ENCODE measurements around the gene VAV2.

The VAV2 gene

DNA sequence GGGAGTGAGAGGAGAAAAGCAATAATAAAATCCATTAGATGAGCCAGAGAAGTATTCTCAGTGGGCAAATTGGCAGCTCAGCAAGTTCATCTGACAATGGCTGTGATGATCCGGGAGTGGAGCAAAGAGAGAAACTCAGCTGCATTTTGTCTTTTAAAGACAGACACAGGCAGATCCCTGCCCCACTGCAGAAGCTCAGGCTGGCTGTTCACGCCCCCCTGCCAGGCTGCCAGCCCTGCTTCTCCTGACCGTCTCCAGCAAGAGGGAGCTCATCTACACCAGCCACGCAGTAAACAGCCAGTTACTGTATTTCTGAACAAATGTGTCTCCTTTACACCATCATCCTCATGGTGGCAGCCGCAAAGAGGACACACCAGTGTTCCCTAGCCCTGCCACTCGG is 139.7 kb downstream of the VAV2 start:
- ATAC-seq = no peak
- TF ChIP-seq CSDC2 (CRISPR knock-in tag; IDR thresholded peaks at IDR 0.05) (no peak), TOX (CRISPR knock-in tag; IDR thresholded peaks at IDR 0.05; ENCODE audit: borderline replicate concordance) (no peak), ZNF70 (CRISPR knock-in tag; IDR thresholded peaks at IDR 0.05) (no peak), ESRRG (CRISPR knock-in tag; IDR thresholded peaks at IDR 0.05) (no peak), PPARA (CRISPR knock-in tag; IDR thresholded peaks at IDR 0.05; ENCODE audit: borderline replicate concordance) (no peak)

GRCh38 chr9:133851693-133852092 is 140.4 kb downstream of the VAV2 start:
- no peak for TF ChIP-seq GLIS3 (CRISPR knock-in tag; IDR thresholded peaks at IDR 0.05)
- no peak for ATAC-seq

GRCh38 chr9:133850937-133851336 is 141.2 kb downstream of the VAV2 start:
- no peak for ATAC-seq
- TF ChIP-seq ZFP3 (CRISPR knock-in tag; IDR thresholded peaks at IDR 0.05) (no peak), BACH2 (CRISPR knock-in tag; IDR thresholded peaks at IDR 0.05; ENCODE audit: borderline replicate concordance) (no peak), ISL1 (CRISPR knock-in tag; IDR thresholded peaks at IDR 0.05) (no peak), TOX (CRISPR knock-in tag; IDR thresholded peaks at IDR 0.05; ENCODE audit: borderline replicate concordance) (no peak), TCF4 (CRISPR knock-in tag; IDR thresholded peaks at IDR 0.05; ENCODE audit: borderline replicate concordance) (no peak), ZNF8 (CRISPR knock-in tag; IDR thresholded peaks at IDR 0.05) (no peak), GLIS3 (CRISPR knock-in tag; IDR thresholded peaks at IDR 0.05) (no peak), SNAI2 (CRISPR knock-in tag; IDR thresholded peaks at IDR 0.05) (no peak), ZC3H10 (CRISPR knock-in tag; IDR thresholded peaks at IDR 0.05) (no peak), ZFP30 (CRISPR knock-in tag; IDR thresholded peaks at IDR 0.05) (no peak), PPARA (CRISPR knock-in tag; IDR thresholded peaks at IDR 0.05; ENCODE audit: borderline replicate concordance) (no peak), RARB (CRISPR knock-in tag; IDR thresholded peaks at IDR 0.05) (no peak)
- TF ChIP-seq, protein P1, sequence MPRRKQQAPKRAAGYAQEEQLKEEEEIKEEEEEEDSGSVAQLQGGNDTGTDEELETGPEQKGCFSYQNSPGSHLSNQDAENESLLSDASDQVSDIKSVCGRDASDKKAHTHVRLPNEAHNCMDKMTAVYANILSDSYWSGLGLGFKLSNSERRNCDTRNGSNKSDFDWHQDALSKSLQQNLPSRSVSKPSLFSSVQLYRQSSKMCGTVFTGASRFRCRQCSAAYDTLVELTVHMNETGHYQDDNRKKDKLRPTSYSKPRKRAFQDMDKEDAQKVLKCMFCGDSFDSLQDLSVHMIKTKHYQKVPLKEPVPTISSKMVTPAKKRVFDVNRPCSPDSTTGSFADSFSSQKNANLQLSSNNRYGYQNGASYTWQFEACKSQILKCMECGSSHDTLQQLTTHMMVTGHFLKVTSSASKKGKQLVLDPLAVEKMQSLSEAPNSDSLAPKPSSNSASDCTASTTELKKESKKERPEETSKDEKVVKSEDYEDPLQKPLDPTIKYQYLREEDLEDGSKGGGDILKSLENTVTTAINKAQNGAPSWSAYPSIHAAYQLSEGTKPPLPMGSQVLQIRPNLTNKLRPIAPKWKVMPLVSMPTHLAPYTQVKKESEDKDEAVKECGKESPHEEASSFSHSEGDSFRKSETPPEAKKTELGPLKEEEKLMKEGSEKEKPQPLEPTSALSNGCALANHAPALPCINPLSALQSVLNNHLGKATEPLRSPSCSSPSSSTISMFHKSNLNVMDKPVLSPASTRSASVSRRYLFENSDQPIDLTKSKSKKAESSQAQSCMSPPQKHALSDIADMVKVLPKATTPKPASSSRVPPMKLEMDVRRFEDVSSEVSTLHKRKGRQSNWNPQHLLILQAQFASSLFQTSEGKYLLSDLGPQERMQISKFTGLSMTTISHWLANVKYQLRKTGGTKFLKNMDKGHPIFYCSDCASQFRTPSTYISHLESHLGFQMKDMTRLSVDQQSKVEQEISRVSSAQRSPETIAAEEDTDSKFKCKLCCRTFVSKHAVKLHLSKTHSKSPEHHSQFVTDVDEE (CRISPR knock-in tag; IDR thresholded peaks at IDR 0.05) = no peak
- TF ChIP-seq, protein P2, sequence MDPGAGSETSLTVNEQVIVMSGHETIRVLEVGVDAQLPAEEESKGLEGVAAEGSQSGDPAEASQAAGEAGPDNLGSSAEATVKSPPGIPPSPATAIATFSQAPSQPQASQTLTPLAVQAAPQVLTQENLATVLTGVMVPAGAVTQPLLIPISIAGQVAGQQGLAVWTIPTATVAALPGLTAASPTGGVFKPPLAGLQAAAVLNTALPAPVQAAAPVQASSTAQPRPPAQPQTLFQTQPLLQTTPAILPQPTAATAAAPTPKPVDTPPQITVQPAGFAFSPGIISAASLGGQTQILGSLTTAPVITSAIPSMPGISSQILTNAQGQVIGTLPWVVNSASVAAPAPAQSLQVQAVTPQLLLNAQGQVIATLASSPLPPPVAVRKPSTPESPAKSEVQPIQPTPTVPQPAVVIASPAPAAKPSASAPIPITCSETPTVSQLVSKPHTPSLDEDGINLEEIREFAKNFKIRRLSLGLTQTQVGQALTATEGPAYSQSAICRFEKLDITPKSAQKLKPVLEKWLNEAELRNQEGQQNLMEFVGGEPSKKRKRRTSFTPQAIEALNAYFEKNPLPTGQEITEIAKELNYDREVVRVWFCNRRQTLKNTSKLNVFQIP (CRISPR knock-in tag; IDR thresholded peaks at IDR 0.05; ENCODE audit: borderline replicate concordance, low read depth) = no peak

GRCh38 chr9:133850161-133850560 is 142.0 kb downstream of the VAV2 start:
- TF ChIP-seq, protein P1 (CRISPR knock-in tag; IDR thresholded peaks at IDR 0.05) = no peak
- TF ChIP-seq TCF4 (CRISPR knock-in tag; IDR thresholded peaks at IDR 0.05; ENCODE audit: borderline replicate concordance) (no peak), ISL1 (CRISPR knock-in tag; IDR thresholded peaks at IDR 0.05) (no peak), TOX (CRISPR knock-in tag; IDR thresholded peaks at IDR 0.05; ENCODE audit: borderline replicate concordance) (no peak), OSR1 (CRISPR knock-in tag; IDR thresholded peaks at IDR 0.05) (no peak), BACH2 (CRISPR knock-in tag; IDR thresholded peaks at IDR 0.05; ENCODE audit: borderline replicate concordance) (no peak), ZNF8 (CRISPR knock-in tag; IDR thresholded peaks at IDR 0.05) (no peak), GLIS3 (CRISPR knock-in tag; IDR thresholded peaks at IDR 0.05) (no peak), ZNF70 (CRISPR knock-in tag; IDR thresholded peaks at IDR 0.05) (no peak), ZNF565 (CRISPR knock-in tag; conservative IDR thresholded peaks at IDR 0.05; ENCODE audit: low read depth) (no peak), ZFP3 (CRISPR knock-in tag; IDR thresholded peaks at IDR 0.05) (no peak), ZFP30 (CRISPR knock-in tag; IDR thresholded peaks at IDR 0.05) (no peak), ZC3H10 (CRISPR knock-in tag; IDR thresholded peaks at IDR 0.05) (no peak), PPARA (CRISPR knock-in tag; IDR thresholded peaks at IDR 0.05; ENCODE audit: borderline replicate concordance) (no peak), SNAI2 (CRISPR knock-in tag; IDR thresholded peaks at IDR 0.05) (no peak), ARNTL (CRISPR knock-in tag; IDR thresholded peaks at IDR 0.05; ENCODE audit: borderline replicate concordance, low read depth) (no peak), ESRRG (CRISPR knock-in tag; IDR thresholded peaks at IDR 0.05) (no peak)
- TF ChIP-seq, protein P3, sequence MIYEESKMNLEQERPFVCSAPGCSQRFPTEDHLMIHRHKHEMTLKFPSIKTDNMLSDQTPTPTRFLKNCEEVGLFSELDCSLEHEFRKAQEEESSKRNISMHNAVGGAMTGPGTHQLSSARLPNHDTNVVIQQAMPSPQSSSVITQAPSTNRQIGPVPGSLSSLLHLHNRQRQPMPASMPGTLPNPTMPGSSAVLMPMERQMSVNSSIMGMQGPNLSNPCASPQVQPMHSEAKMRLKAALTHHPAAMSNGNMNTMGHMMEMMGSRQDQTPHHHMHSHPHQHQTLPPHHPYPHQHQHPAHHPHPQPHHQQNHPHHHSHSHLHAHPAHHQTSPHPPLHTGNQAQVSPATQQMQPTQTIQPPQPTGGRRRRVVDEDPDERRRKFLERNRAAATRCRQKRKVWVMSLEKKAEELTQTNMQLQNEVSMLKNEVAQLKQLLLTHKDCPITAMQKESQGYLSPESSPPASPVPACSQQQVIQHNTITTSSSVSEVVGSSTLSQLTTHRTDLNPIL (CRISPR knock-in tag; IDR thresholded peaks at IDR 0.05; ENCODE audit: low read depth) = no peak
- TF ChIP-seq, protein P4, sequence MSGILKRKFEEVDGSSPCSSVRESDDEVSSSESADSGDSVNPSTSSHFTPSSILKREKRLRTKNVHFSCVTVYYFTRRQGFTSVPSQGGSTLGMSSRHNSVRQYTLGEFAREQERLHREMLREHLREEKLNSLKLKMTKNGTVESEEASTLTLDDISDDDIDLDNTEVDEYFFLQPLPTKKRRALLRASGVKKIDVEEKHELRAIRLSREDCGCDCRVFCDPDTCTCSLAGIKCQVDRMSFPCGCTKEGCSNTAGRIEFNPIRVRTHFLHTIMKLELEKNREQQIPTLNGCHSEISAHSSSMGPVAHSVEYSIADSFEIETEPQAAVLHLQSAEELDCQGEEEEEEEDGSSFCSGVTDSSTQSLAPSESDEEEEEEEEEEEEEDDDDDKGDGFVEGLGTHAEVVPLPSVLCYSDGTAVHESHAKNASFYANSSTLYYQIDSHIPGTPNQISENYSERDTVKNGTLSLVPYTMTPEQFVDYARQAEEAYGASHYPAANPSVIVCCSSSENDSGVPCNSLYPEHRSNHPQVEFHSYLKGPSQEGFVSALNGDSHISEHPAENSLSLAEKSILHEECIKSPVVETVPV (CRISPR knock-in tag; IDR thresholded peaks at IDR 0.05) = no peak

More at GRCh38 chr9:133850161-133850560, 142.0 kb downstream of the VAV2 start:
- no peak for ATAC-seq
